GM11168 (cell line): ENCODE results near the gene MAFB.

Source experiments
- in situ Hi-C: fragments of 300-500 bp; cut with MboI; formaldehyde crosslinking; loops from one replicate; pipeline ENCODE4 v1.12.0; 2022; ENCODE audit warnings: low sequenced_read_pairs; ENCODE audit not compliant: unreplicated experiment

MAFB gene

GRCh38 chr20:40683894-40684268 is 5.2 kb downstream of the MAFB start:
- in situ Hi-C loops, result loop anchor here (25.0 kb wide), 2 partner anchors 422 to 797 kb away; no protein-coding TSS in a partner anchor

GRCh38 chr20:40683221-40683893 is 5.7 kb downstream of the MAFB start:
- in situ Hi-C loops, result loop anchor here (25.0 kb wide), 2 partner anchors 421 to 796 kb away; no protein-coding TSS in a partner anchor

GRCh38 chr20:40682104-40682981 is 6.7 kb downstream of the MAFB start:
- in situ Hi-C loops, result loop anchor here (25.0 kb wide), 2 partner anchors 420 to 795 kb away; no protein-coding TSS in a partner anchor

- in situ Hi-C loops, result loop anchor here (25.0 kb wide), 2 partner anchors 419 to 794 kb away; no protein-coding TSS in a partner anchor
Observed at GRCh38 chr20:40681684-40682083, 7.4 kb downstream of the MAFB start.

- in situ Hi-C loops, result loop anchor here (25.0 kb wide), 2 partner anchors 419 to 794 kb away; no protein-coding TSS in a partner anchor
Observed at GRCh38 chr20:40681165-40681564, 7.9 kb downstream of the MAFB start.

GRCh38 chr20:40680161-40680959 is 8.7 kb downstream of the MAFB start:
- in situ Hi-C loops, result loop anchor here (25.0 kb wide), 2 partner anchors 418 to 793 kb away; no protein-coding TSS in a partner anchor

GRCh38 chr20:40679184-40679583 is 9.9 kb downstream of the MAFB start:
- in situ Hi-C loops, result loop anchor here (25.0 kb wide), 2 partner anchors 417 to 792 kb away; no protein-coding TSS in a partner anchor

- in situ Hi-C loops, result loop anchor here (25.0 kb wide), 2 partner anchors 416 to 791 kb away; no protein-coding TSS in a partner anchor
Observed at GRCh38 chr20:40678286-40678875, 10.7 kb downstream of the MAFB start.

GRCh38 chr20:40677343-40677924 is 11.6 kb downstream of the MAFB start:
- in situ Hi-C loops, result loop anchor here (25.0 kb wide), 2 partner anchors 415 to 790 kb away; no protein-coding TSS in a partner anchor

- in situ Hi-C loops, result loop anchor here (25.0 kb wide), 2 partner anchors 414 to 789 kb away; no protein-coding TSS in a partner anchor
Observed at GRCh38 chr20:40676491-40677269, 12.4 kb downstream of the MAFB start.

- in situ Hi-C loops, result loop anchor here (25.0 kb wide), 2 partner anchors 413 to 788 kb away; no protein-coding TSS in a partner anchor
Observed at GRCh38 chr20:40675599-40676221, 13.3 kb downstream of the MAFB start.

GRCh38 chr20:40673442-40673841 is 15.6 kb downstream of the MAFB start:
- in situ Hi-C loops, result no loop called here

- in situ Hi-C loops, result no loop called here
Observed at GRCh38 chr20:40672095-40672494, 16.9 kb downstream of the MAFB start.

GRCh38 chr20:40670253-40670652 is 18.8 kb downstream of the MAFB start:
- in situ Hi-C loops, result no loop called here

- in situ Hi-C loops, result no loop called here
Observed at GRCh38 chr20:40669692-40670091, 19.3 kb downstream of the MAFB start.

- in situ Hi-C loops, result no loop called here
Observed at GRCh38 chr20:40668449-40669228, 20.4 kb downstream of the MAFB start.

- in situ Hi-C loops, result no loop called here
Observed at GRCh38 chr20:40667503-40667902, 21.5 kb downstream of the MAFB start.
